Ovary (tissue), 3 donors: Measurements from ENCODE around the gene CREB3L4.

Experiments
- EP300 ChIP-seq: sonication (generic); formaldehyde crosslinking; IDR thresholded peaks from one replicate; pipeline ENCODE4 v1.6.1; 2017; ENCODE audit warnings: antibody characterized with exemption
- POLR2A ChIP-seq: fragments of 450-650 bp; IDR thresholded peaks from one replicate; pipeline ENCODE4 v1.6.1; 2017; ENCODE audit warnings: antibody characterized with exemption, mild to moderate bottlenecking, moderate library complexity
- TF ChIP-seq, protein P1 (sequence below), 3 donors: fragments of 450-650 bp in 2 of 3; fragments of 200-600 bp in 1 of 3; IDR thresholded peaks; one replicate each; pipeline versions ENCODE4 v1.5.1 to v1.8.0; 2016 to 2022; ENCODE audit warnings: antibody characterized with exemption in 3 of 3, mild to moderate bottlenecking in 1 of 3
- donor health status: DM: no; HTN: no; CAD: no.

DNA sequence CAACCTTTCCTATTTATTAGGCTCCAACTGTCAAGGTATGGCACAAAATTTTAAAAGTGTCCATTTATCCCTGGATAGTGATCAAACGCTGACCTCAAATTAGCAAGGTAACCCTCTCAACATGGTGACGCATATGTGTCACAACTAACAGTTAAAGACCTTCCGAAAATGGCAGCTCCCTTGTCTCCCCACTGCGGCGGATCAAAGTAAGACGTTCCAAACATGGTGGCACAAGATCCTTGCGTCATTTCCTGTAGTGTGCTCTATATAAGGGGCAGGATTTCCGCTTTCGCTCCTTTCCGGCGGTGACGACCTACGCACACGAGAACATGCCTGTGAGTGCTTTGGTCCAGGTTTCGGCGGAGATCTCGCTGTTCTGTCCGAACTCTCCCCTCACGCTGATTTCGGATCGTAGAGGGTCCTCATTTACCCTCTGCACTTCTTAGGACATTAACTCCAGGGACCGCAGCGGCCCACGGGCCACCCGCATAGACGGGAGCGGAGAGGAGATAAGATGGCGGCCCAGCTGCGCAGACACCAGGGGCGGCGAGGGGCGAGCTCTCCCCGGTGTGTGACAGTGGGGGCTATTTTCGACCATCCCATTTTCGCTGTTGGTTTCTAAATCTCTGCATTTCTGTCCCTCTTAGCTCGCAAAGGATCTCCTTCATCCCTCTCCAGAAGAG, 22.9 kb downstream of the CREB3L4 start, which contains the start of gene RPS27:
- TF ChIP-seq EP300 (peak; percentile 86), POLR2A (peak; percentile 99)
- TF ChIP-seq, protein P1, sequence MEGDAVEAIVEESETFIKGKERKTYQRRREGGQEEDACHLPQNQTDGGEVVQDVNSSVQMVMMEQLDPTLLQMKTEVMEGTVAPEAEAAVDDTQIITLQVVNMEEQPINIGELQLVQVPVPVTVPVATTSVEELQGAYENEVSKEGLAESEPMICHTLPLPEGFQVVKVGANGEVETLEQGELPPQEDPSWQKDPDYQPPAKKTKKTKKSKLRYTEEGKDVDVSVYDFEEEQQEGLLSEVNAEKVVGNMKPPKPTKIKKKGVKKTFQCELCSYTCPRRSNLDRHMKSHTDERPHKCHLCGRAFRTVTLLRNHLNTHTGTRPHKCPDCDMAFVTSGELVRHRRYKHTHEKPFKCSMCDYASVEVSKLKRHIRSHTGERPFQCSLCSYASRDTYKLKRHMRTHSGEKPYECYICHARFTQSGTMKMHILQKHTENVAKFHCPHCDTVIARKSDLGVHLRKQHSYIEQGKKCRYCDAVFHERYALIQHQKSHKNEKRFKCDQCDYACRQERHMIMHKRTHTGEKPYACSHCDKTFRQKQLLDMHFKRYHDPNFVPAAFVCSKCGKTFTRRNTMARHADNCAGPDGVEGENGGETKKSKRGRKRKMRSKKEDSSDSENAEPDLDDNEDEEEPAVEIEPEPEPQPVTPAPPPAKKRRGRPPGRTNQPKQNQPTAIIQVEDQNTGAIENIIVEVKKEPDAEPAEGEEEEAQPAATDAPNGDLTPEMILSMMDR (IDR thresholded peaks at IDR 0.05): no peak
